CD4-positive, alpha-beta T cell (primary cell): ENCODE data around the gene ARHGEF17. TPM values are rescaled to one million over a fixed set of nuclear protein-coding genes. Genes with fewer than 3 reads are reported as not detected.

ENCODE experiments used
- ATAC-seq: fragments of 200-7000 bp; cut with Tn5 transposase; one replicate; pipeline ENCODE4 v1.10.0; 2022; ENCODE audit warnings: mild to moderate bottlenecking; ENCODE audit not compliant: poor library complexity
- CTCF ChIA-PET: fragments of 350-600 bp; sonication (Branson Sonifier 250); formaldehyde crosslinking; loops from one replicate; lab custom pipeline; 2021; ENCODE audit warnings: antibody characterized with exemption, inconsistent platforms; lab: Charles Lee
- POLR2A ChIA-PET: fragments of 350-600 bp; sonication (Branson Sonifier 250); formaldehyde crosslinking; loops from one replicate; lab custom pipeline; 2021; ENCODE audit warnings: antibody characterized with exemption, inconsistent platforms; lab: Charles Lee
- DNase-seq, 14 experiments: peaks; one replicate each; pipeline ENCODE4 v3.0.0-alpha.2; 2013 to 2020; ENCODE audit warnings: mixed read lengths in 2 of 14
- H3K27ac ChIP-seq, 2 donors: one replicate each; pipeline versions ENCODE4 v1.5.1 to v1.7.0; 2013; ENCODE audit warnings: low read length in 2 of 2, low read depth in 1 of 2, mild to moderate bottlenecking in 1 of 2
- H3K27me3 ChIP-seq, 2 experiments: 1 replicate in 1 of 2; 2 replicates in 1 of 2; pipeline versions ENCODE4 v1.6.1 to v1.7.0; 2013; ENCODE audit warnings: low read length in 2 of 2, control low read depth in 1 of 2, mild to moderate bottlenecking in 1 of 2, moderate library complexity in 1 of 2; ENCODE audit not compliant: insufficient read depth in 2 of 2, control insufficient read depth in 1 of 2
- H3K36me3 ChIP-seq: one replicate; pipeline ENCODE4 v1.6.1; 2013; ENCODE audit warnings: low read length, control low read depth; ENCODE audit not compliant: insufficient read depth
- H3K4me1 ChIP-seq: one replicate; pipeline ENCODE4 v1.6.1; 2013; ENCODE audit warnings: low read length, control low read depth; ENCODE audit not compliant: insufficient read depth
- H3K4me3 ChIP-seq: one replicate; pipeline ENCODE4 v1.5.1; 2013; ENCODE audit warnings: mild to moderate bottlenecking, low read length, moderate library complexity
- H3K9me3 ChIP-seq, 2 experiments: 1 replicate in 1 of 2; 2 replicates in 1 of 2; pipeline versions ENCODE4 v1.6.1 to v1.7.0; 2013; ENCODE audit warnings: low read length in 2 of 2, mild to moderate bottlenecking in 2 of 2, control low read depth in 1 of 2, moderate library complexity in 1 of 2; ENCODE audit not compliant: control insufficient read depth in 1 of 2, insufficient read depth in 1 of 2
- H3K27ac Mint-ChIP-seq: one replicate; pipeline ENCODE4 v1.8.0; 2020; ENCODE audit warnings: mixed read lengths
- H3K27me3 Mint-ChIP-seq: one replicate; pipeline ENCODE4 v1.8.0; 2021; ENCODE audit warnings: mixed read lengths
- H3K36me3 Mint-ChIP-seq: one replicate; pipeline ENCODE4 v1.8.0; 2021; ENCODE audit warnings: low read depth, mixed read lengths
- H3K4me1 Mint-ChIP-seq: one replicate; pipeline ENCODE4 v1.8.0; 2021; ENCODE audit warnings: low read depth, mixed read lengths
- H3K4me3 Mint-ChIP-seq: one replicate; pipeline ENCODE4 v1.8.0; 2020; ENCODE audit warnings: mild to moderate bottlenecking, mixed read lengths
- H3K9me3 Mint-ChIP-seq: one replicate; pipeline ENCODE4 v1.8.0; 2020; ENCODE audit warnings: mixed read lengths
- intact Hi-C, 2 experiments: fragments of 100-400 bp; cut with DNase I in 1 of 2; cut with micrococcal nuclease in 1 of 2; formaldehyde crosslinking; loops; one replicate each; pipeline versions ENCODE4 v1.15.1 to v1.9.0; 2023 to 2025; cut with DNase I, micrococcal nuclease
- total RNA-seq, 174 experiments: library from RNA in 2 of 174; stranded (reverse) in 2 of 174; gene quantifications; one replicate each; pipeline ENCODE4 v1.2.3 and lab custom pipeline; 2021 to 2026
- TF ChIP-seq, protein P1 (sequence below): fragments of 200-600 bp; IDR thresholded peaks from one replicate; pipeline ENCODE4 v1.8.0; 2022; ENCODE audit warnings: antibody characterized with exemption, mild to moderate bottlenecking

Gene ARHGEF17
- total RNA-seq, 2 experiments from 2014 or later = not detected

DNA sequence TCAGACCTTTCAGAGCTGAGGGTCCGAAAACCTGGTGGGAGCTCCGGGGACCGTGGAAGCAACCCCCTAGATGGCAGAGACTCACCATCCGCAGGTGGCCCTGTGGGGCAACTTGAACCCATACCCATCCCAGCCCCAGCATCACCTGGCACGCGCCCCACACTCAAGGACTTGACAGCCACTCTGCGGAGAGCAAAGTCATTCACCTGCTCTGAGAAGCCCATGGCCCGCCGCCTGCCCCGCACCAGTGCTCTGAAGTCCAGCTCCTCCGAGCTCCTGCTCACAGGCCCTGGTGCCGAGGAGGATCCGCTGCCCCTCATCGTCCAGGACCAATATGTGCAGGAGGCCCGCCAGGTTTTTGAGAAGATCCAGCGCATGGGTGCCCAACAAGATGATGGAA, 2.0 kb downstream of the ARHGEF17 start:
- DNase-seq = no peak
- H3K27me3 ChIP-seq = peaks cover 15 to 23% of the 10 kb centered on the region in 2 experiments
- intact Hi-C loops = no loop called here
- ATAC-seq = no peak
- H3K27ac Mint-ChIP-seq = no peak overlapping the region
- H3K9me3 ChIP-seq = no peaks in the 10 kb centered on the region
- H3K4me3 Mint-ChIP-seq = no peak overlapping the region
- no peak overlapping the region for H3K27ac ChIP-seq
- no peaks in the 10 kb centered on the region for H3K36me3 Mint-ChIP-seq
- peaks cover 10% of the 10 kb centered on the region for H3K4me1 Mint-ChIP-seq
- H3K4me3 ChIP-seq = no peak overlapping the region
- POLR2A ChIA-PET = no interaction called here
- peaks cover 25% of the 10 kb centered on the region for H3K27me3 Mint-ChIP-seq
- TF ChIP-seq, protein P1, sequence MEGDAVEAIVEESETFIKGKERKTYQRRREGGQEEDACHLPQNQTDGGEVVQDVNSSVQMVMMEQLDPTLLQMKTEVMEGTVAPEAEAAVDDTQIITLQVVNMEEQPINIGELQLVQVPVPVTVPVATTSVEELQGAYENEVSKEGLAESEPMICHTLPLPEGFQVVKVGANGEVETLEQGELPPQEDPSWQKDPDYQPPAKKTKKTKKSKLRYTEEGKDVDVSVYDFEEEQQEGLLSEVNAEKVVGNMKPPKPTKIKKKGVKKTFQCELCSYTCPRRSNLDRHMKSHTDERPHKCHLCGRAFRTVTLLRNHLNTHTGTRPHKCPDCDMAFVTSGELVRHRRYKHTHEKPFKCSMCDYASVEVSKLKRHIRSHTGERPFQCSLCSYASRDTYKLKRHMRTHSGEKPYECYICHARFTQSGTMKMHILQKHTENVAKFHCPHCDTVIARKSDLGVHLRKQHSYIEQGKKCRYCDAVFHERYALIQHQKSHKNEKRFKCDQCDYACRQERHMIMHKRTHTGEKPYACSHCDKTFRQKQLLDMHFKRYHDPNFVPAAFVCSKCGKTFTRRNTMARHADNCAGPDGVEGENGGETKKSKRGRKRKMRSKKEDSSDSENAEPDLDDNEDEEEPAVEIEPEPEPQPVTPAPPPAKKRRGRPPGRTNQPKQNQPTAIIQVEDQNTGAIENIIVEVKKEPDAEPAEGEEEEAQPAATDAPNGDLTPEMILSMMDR = no peak
- H3K9me3 Mint-ChIP-seq = no peaks in the 10 kb centered on the region
- no peaks in the 10 kb centered on the region for H3K36me3 ChIP-seq
- H3K4me1 ChIP-seq = peaks cover 27% of the 10 kb centered on the region
- CTCF ChIA-PET = interaction anchor here (0.8 kb wide), 1 partner anchor 41 kb away, joined by 3 read pairs; no protein-coding TSS in a partner anchor

DNA sequence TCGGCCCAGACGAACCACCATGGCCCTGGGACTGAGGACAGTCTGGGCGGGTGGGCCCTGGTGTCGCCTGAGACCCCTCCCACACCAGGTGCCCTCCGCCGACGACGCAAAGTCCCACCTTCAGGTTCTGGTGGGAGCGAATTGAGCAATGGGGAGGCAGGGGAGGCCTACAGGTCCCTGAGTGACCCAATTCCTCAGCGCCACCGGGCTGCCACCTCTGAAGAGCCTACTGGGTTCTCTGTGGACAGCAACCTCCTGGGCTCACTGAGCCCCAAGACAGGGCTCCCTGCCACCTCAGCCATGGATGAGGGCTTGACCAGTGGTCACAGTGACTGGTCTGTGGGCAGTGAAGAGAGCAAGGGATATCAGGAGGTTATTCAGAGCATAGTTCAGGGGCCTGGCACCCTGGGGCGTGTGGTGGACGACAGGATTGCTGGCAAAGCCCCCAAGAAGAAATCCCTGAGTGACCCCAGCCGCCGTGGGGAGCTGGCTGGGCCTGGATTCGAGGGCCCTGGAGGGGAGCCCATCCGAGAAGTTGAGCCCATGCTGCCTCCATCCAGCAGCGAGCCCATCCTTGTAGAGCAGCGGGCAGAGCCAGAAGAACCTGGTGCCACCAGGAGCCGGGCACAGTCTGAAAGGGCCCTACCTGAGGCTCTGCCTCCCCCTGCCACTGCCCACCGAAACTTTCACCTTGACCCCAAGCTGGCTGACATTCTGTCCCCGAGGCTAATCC, 2.8 kb downstream of the ARHGEF17 start:
- H3K27ac ChIP-seq = no peak overlapping the region
- H3K9me3 ChIP-seq = no peaks in the 10 kb centered on the region
- Mint-ChIP-seq H3K4me1 (peaks cover 10% of the 10 kb centered on the region), H3K9me3 (no peaks in the 10 kb centered on the region), H3K27ac (no peak overlapping the region), H3K27me3 (peaks cover 17% of the 10 kb centered on the region), H3K4me3 (no peak overlapping the region), H3K36me3 (no peaks in the 10 kb centered on the region)
- H3K4me3 ChIP-seq = no peak overlapping the region
- TF ChIP-seq, protein P1 = no peak
- H3K27me3 ChIP-seq = peaks cover 11 to 23% of the 10 kb centered on the region in 2 experiments
- ChIA-PET POLR2A (no interaction called here), CTCF (no interaction called here)
- DNase-seq (no peak), ATAC-seq (no peak)
- peaks cover 27% of the 10 kb centered on the region for H3K4me1 ChIP-seq
- no peaks in the 10 kb centered on the region for H3K36me3 ChIP-seq
- intact Hi-C loops = no loop called here

DNA sequence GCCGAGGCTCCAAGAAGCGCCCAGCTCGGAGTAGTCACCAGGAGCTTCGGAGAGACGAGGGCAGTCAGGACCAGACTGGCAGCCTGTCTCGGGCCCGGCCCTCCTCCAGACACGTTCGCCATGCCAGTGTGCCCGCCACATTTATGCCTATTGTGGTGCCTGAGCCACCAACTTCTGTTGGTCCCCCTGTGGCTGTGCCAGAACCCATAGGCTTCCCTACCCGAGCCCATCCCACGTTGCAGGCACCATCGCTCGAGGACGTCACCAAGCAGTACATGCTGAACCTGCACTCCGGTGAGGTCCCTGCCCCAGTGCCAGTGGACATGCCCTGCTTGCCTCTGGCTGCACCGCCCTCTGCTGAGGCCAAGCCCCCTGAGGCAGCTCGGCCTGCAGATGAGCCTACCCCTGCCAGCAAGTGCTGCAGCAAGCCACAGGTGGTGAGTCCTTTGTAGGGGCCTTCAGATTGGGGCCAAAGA, 3.4 kb downstream of the ARHGEF17 start:
- Mint-ChIP-seq H3K4me1 (peaks cover 10% of the 10 kb centered on the region), H3K27ac (no peak overlapping the region), H3K9me3 (no peaks in the 10 kb centered on the region), H3K27me3 (peaks cover 16% of the 10 kb centered on the region), H3K4me3 (no peak overlapping the region), H3K36me3 (no peaks in the 10 kb centered on the region)
- Histone ChIP-seq H3K36me3 (no peaks in the 10 kb centered on the region), H3K27ac (no peak overlapping the region), H3K9me3 (no peaks in the 10 kb centered on the region), H3K4me3 (no peak overlapping the region), H3K4me1 (peaks cover 27% of the 10 kb centered on the region), H3K27me3 (peaks cover 11 to 17% of the 10 kb centered on the region in 2 experiments)
- ATAC-seq (no peak), DNase-seq (no peak)
- CTCF ChIA-PET = no interaction called here
- TF ChIP-seq, protein P1 = no peak
- POLR2A ChIA-PET = no interaction called here
- intact Hi-C loops = no loop called here
